Measurements from ENCODE around the gene TSNAX. TPM values are rescaled to one million over a fixed set of nuclear protein-coding genes. Genes with fewer than 3 reads are reported as not detected.

TSNAX gene
- total RNA-seq: 32.1 and 52.8 TPM in 2 replicates

DNA sequence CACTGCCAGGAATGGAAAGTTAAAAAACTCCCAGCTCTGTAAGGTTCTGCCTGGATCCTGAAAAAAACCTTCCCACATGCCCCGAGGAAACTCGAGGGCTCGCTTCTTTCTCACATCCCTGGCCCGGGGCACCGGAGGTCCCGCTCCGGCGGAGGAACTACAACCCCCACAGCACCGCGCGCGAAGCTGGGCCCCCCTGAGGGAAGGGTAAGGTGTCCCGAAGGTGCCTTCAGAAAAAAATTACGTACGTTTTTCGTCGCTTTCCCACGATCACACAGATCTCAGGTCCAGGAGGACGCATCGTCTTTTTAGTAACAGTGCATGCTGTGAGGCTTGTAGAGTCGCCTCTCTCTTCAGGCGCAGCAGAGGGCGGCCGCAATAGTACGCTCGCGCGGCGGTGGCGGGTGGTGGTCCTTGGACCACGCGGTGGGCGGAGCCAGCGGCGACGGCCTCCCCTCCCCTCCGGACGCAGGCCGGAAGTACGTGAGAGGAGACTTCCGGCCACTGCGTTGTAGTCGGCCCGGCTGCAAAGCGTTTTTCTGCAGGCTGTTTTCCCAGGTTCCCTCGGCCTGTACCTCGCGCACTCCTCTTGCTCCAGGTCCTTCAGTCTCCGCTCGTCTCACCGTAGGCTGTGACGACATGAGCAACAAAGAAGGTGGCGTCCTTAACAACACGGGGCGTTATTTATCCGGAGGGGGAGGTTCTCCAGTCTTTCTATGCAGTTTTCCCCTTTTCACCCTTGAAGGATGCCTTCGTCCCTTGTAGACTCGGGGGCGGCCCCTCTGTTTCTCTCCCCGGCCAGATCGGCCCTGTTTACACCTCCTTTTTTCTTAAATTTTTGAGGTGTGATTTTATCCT is at the start of gene TSNAX:
TSS of gene TSNAX (plus strand) at position 498 of the 858 bp plus-strand sequence. CDS start at position 640, 142 bp downstream.

Other genes with a start within 250 kb of the TSNAX start
- gene EXOC8, start 190.8 kb upstream of the TSNAX start, total RNA-seq: 15.3 and 15.4 TPM in 2 replicates
- 11.7 and 12.1 TPM in 2 replicates for gene SPRTN, start 190.4 kb upstream of the TSNAX start, total RNA-seq
- gene EGLN1, start 106.4 kb upstream of the TSNAX start, total RNA-seq: 38.4 and 57.9 TPM in 2 replicates
- 3.0 and 3.5 TPM in 2 replicates for gene DISC1, start 98.1 kb downstream of the TSNAX start, total RNA-seq